Activated CD8-positive, alpha-beta memory T cell treated with anti-CD3 and anti-CD28 coated beads, Interleukin-2, amount 50 U/mL, for 48 hours (primary cell): ENCODE measurements around the gene POU2AF3.
"Not testable (repeated sequence)": the region's sequence is repeated elsewhere in the genome, so short reads cannot be mapped to it uniquely, and the experiment has no call there.

Source experiments
- DNase-seq: peaks from one replicate; pipeline ENCODE4 v3.0.0-alpha.2; 2020

POU2AF3 gene

GRCh38 chr11:111301004-111301841 lies 2.9 kb downstream of the POU2AF3 start:
- no peak for DNase-seq

GRCh38 chr11:111301842-111302118 lies 3.4 kb downstream of the POU2AF3 start:
- DNase-seq = no peak

GRCh38 chr11:111302298-111302697 lies 4.0 kb downstream of the POU2AF3 start:
- no peak for DNase-seq

GRCh38 chr11:111303461-111303860 lies 5.1 kb downstream of the POU2AF3 start:
- DNase-seq = no peak

GRCh38 chr11:111305162-111305802 lies 6.9 kb downstream of the POU2AF3 start:
- no peak for DNase-seq

GRCh38 chr11:111305876-111306275 lies 7.5 kb downstream of the POU2AF3 start:
- no peak for DNase-seq

- DNase-seq = no peak
These were observed 8.0 kb downstream of the POU2AF3 start for GRCh38 chr11:111306321-111306720.

GRCh38 chr11:111307472-111308108 lies 9.2 kb downstream of the POU2AF3 start:
- DNase-seq = no peak

- no peak for DNase-seq
These were observed 9.8 kb downstream of the POU2AF3 start for GRCh38 chr11:111308140-111308539.

GRCh38 chr11:111309215-111309915 lies 11.0 kb downstream of the POU2AF3 start:
- no peak for DNase-seq

- DNase-seq = no peak
These were observed 11.7 kb downstream of the POU2AF3 start for GRCh38 chr11:111310088-111310487.

GRCh38 chr11:111310723-111311122 lies 12.4 kb downstream of the POU2AF3 start:
- DNase-seq = no peak

GRCh38 chr11:111312076-111312475 lies 13.7 kb downstream of the POU2AF3 start:
- DNase-seq = no peak

GRCh38 chr11:111319296-111319695 lies 20.9 kb downstream of the POU2AF3 start:
- DNase-seq = no peak

GRCh38 chr11:111320199-111320598 lies 21.9 kb downstream of the POU2AF3 start:
- DNase-seq = not testable (repeated sequence)

GRCh38 chr11:111320728-111321568 lies 22.6 kb downstream of the POU2AF3 start:
- no peak for DNase-seq

- no peak for DNase-seq
These were observed 24.2 kb downstream of the POU2AF3 start for GRCh38 chr11:111322534-111322933.

- no peak for DNase-seq
These were observed 26.0 kb downstream of the POU2AF3 start for GRCh38 chr11:111324277-111324720.

GRCh38 chr11:111325259-111325658 lies 26.9 kb downstream of the POU2AF3 start:
- no peak for DNase-seq

- DNase-seq = no peak
These were observed 28.5 kb downstream of the POU2AF3 start for GRCh38 chr11:111326824-111327223.

GRCh38 chr11:111327908-111328624 lies 29.7 kb downstream of the POU2AF3 start:
- no peak for DNase-seq
